IPS DF 4.7 (cell line): ENCODE results near the gene BORCS5.
"Not testable (repeated sequence)": the region's sequence is repeated elsewhere in the genome, so short reads cannot be mapped to it uniquely, and the experiment has no call there.

Experiments used
- DNase-seq: peaks from one replicate; pipeline ENCODE4 v3.0.0-alpha.2; 2013; ENCODE audit warnings: low spot score; ENCODE audit errors: extremely low read depth

Gene BORCS5

DNA sequence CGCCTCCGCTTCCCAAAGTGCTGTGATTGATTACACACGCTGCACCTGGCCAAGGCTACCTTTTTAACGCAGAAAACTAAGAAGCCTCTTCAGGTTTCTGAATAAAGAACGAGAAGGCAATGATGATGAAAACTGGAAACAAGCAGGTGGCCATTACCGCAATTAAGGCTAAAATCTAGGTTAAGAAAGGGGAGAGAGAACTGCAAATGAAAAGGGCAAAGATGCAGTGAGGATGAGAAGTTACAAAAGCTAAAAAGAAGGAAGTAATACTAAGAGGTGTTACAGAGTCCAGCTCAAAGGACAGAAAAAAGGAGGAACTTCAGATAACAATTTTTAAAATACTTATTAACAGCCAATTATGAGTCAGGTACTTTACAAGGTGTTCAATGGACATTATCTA is 126.1 kb downstream of the BORCS5 start:
- no peak for DNase-seq

DNA sequence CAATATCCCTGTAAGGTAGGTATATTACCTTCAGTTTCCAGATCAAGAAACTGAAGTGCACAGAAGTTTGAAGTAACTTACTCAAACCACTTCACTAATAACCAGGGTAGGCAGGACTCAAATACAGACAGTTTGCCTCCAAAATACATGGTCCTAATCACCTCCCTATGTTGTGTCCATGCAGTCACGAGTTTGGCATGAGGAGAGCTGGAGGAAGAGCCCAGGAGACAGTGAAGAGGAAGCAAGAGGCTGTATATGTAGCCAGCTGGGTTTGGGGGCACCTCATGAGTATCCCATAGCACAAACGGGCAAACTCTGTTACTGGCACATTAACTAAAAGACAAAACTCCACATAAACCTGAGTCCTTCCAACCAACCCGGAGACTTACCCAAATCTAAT is 126.6 kb downstream of the BORCS5 start:
- DNase-seq: no peak

DNA sequence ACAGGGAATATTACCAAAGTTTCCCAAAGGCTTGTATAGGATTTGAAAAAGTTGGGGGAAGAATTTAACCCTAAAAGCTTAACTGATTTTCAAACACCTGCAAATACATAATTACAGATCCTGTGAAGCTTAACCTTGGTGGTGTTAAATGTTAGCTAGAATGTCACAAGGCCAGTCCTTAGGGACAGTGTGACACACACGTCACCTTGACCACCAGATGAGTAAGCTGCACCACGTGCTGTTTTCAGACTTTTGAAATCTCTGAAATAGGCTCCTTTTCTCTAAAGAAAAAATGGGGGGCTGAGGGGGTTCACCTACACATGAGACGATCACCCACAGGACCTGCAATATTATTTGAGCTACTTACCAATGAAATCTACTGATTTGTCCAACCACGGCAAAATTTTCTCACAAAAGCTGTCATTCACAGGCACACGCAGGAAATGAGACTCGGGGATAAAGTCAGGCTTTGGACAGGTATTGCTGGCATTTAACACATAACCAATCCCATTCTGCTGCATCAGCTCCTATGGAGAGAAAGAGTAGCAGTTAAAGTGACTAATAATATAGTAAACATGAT is 129.9 kb downstream of the BORCS5 start:
- no peak for DNase-seq

DNA sequence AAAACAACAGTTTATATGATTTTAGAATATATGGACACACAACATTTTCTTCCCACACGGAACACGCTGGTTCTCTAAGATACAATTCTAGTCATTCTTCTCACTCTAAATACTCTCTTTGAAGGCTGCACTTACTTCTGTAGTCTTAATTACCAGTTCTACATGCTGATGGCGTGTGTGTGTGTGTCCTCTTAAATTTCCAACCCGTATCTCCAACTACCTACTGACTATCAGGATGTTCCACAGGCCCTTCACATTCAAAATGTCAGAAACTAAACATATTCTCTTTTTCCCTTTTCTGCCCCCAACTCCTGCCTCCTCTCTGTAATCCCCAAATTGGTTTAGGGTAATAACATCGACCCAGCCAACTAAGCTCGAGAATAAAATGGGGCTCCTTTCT is 130.6 kb downstream of the BORCS5 start:
- no peak for DNase-seq

DNA sequence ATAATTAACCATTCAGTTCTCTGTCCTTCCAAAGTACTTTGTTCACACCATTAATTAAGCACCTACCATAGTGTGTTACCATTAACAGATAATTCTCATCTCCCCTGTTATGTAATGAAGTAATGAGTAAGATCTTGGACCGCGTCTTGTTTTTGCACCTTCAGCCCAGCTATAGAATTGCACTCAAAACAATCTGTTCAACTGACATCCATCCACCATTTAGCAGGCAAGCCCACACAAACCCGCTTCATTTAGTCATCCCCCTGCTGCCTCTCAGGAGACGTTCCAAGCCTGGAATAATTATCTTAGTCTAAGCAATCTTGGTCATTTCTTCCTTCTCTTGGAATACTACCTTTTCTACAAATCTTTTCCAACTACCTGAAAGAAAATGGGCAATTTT is 131.4 kb downstream of the BORCS5 start:
- no peak for DNase-seq

DNA sequence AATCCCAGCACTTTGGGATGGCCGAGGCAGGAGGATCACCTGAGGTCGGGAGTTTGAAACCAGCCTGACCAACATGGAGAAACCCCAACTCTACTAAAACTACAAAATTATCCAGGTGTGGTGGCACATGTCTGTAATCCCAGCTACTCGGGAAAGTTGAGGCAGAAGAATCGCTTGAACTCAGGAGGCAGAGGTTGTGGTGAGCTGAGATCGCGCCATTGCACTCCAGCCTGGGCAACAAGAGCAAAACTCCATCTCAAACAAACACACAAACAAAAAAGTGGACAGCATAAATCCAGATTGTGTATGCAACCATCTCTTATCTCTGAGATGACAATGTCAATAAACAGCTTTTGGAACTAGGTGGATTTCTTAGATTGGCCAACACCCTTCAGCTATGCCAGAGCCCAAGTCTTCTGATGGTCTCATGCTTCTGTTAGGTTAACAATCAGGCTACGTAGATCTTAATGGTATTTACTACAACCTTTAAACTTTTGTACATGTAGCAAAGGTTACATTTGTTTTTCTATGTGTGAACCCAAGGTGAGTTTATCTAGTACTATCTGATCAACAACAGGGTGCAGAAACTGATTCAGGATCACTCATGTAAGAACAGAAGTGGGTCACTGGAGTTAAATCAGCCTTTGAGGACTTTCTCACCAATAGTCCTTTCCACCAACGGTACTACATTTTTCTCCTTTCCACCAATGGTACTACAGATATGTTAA is 132.1 kb downstream of the BORCS5 start:
- DNase-seq: no peak

DNA sequence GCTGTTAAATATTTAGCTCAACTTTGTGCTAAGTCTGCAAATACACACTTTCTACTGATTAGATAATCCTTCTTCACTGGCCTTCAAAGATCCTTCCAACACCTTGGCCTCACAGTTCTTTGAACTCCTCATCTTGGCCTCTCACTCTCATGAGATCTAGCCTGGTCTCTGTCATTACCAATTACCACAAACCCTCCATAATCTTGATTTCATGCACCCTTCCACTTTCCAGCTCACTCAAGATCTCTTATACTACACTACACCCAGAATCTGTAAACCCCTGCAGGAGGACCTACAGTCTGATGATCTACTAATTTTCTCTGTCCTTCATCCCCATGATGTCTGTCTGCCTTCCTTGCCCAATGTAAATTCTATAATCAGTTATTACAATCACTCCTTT is 134.7 kb downstream of the BORCS5 start:
- no peak for DNase-seq

DNA sequence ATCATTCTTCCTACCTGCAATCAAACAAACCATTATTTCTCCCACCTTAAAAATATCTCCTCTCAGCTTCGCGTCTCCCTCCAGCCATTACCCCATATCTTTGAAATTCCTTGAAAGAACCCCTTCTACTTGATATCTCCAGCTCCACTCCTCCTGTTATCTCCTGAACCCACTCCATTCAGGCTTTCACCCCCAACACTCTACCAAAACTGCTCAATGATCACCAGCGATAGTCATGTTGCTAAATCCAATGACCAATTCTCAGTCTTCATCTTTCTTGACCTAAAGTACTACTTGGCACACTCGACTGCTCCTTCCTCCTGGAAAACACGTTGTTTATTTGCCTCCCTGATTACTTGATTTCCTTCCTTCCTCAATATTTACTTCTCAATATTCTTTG is 135.7 kb downstream of the BORCS5 start:
- DNase-seq: no peak

DNA sequence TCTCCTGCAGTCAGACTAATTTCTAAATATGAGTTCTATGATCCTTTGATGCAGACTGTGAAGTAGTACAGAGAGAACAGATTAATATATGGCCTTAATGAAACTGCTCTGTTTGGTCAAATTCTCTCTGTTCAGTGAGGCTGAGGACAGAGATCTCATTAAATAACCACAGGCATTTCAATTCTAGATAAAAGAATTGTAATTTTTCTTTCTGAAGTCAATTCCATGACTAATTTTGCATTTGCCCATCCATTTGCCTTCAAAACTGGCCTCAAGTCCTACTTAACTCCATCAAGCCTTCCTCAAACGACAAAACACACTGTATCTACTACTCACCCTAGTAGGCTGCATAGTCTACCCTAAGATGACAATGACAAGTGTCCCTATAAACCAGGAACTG is 138.7 kb downstream of the BORCS5 start:
- DNase-seq: no peak

DNA sequence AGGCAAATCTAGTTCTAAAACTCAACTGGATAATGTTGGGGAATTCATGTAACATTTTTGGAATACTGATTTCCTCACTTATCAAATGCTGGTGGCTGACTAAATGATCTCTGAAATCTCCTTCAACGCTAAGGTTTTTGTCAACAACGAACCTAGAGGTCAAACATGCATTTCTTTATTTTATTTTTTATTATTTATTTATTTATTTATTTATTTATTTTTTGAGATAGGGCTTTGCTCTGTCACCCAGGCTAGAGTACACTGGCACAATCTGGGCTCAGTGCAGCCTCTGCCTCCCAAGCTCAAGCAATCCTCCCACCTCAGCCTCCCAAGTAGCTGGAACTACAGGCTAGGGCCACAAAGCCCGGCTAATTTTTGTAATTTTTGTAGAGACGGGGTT is 141.3 kb downstream of the BORCS5 start:
- DNase-seq: no peak

DNA sequence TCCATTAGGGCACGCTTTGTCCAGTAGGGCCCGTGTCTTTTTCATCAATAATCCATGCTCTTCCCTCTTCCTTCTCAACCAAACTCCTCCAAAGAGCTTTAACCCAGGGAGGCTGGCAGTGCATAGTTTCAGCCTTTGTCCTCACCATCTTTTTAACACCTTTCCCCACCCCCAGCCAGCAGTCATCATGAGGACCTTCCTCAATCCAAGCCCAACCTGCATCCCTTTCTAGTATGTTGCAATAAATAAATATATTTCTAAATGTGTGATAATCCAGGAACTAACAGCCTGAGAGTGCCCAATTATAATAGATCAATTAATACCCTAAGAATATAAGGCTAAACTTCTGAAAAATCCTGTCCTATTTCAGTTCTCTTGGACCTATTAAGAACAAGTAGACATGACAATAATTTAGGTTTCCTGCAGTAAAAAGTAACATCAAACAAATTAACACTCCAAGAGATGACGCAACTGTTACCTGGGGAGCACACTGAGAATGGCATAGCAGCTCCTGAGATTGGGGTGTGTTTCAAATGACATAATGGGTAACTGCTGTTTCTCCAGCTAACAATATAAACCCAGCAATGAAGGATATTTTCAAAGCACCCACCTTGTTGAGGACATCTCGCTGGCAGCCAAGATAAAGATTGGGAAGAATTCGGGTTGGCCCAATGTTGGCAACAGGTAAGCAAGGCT is 143.2 kb downstream of the BORCS5 start:
- DNase-seq: no peak

DNA sequence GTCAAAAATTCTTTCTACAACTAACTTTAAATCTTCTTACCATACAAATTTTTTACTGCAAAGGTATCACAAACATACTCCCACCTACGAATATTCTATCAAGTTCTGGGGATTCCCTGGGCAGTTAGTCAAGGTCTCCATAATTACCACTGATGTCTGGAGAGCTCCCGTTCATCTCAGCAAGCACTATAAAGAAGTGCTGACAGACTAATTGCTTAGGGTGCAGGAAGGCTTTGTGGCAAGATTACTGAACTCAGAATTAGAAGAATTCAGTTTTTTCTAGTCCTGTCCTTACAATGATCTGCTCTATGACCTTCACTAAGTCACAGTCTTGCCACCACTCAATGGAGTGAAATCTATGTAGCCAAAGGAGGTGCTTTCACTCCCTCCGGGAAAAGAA is 144.2 kb downstream of the BORCS5 start:
- no peak for DNase-seq

DNA sequence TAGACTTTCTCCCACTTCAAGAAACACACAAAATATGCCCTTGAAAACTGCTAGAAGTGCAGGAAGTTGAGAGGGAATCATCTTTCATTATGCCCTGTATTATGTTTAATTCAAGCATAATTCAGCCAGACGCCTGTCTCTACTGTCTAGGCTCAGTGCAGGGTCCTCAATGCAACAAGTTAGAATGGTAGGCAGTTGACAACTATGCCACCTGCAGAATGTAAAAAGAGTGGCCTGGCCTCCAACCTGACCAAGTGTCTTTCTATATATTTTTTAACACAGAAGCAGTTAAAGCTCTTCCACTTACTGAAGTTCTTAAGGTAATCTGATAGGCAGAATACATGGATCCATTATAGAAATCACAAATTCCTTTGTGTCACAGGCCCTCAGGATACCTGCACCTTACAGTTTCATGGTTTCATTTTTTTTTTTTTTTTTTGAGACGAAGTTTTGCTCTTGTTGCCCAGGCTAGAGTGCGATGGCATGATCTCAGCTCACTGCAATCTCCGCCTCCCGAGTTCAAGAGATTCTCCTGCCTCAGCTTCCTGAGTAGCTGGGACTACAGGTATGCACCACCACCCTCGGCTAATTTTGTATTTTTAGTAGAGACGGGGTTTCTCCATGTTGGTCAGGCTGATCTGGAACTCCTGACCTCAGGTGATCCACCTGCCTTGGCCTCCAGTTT is 145.4 kb downstream of the BORCS5 start:
- not testable (repeated sequence) for DNase-seq

DNA sequence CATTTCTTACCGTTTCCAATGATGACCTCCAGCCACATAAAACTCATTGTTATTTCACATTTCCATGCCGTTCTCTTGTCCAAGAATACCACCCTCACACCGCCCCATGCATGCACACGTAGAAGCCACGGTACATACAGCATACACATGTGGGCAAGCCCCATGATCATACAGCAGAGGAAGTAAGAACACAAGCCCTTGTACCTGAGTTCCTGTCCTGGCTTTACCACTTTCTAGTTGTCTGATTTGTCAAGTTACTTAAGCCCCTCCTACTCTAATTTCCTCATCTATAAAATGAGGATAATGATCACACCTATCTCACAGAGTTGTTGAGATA is 145.9 kb downstream of the BORCS5 start:
- DNase-seq: no peak

DNA sequence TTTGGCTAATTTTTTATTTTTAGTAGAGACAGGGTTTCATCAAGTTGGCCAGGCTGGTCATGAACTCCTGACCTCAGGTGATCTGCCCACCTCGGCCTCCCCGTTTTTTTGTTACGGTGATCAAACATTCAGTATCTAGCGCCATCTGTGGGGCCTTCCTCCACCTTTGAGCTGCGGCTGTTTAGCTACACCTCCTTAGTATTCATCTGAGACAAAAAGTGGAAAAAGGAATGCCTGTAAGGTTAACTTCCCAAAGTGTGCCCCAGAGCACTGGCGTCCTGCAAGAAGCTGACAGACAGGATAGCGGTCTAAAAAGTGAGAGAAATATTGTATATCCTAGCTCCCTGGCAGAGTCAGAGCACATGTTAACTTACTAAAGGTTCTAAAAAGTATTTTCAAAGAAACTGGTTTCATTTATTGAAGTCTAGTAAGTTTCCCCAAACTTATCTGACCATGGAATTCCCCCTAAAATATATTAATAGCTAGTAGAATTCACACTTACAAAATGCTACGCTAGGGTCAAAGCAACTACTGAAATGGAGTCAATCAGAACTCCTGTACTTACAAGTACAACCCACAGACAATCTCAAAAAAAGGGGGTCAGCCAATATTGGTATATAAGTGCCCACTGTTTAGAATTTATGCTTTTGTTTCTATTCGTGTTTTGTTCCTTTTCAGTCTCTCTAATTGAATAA is 146.7 kb downstream of the BORCS5 start:
- no peak for DNase-seq

DNA sequence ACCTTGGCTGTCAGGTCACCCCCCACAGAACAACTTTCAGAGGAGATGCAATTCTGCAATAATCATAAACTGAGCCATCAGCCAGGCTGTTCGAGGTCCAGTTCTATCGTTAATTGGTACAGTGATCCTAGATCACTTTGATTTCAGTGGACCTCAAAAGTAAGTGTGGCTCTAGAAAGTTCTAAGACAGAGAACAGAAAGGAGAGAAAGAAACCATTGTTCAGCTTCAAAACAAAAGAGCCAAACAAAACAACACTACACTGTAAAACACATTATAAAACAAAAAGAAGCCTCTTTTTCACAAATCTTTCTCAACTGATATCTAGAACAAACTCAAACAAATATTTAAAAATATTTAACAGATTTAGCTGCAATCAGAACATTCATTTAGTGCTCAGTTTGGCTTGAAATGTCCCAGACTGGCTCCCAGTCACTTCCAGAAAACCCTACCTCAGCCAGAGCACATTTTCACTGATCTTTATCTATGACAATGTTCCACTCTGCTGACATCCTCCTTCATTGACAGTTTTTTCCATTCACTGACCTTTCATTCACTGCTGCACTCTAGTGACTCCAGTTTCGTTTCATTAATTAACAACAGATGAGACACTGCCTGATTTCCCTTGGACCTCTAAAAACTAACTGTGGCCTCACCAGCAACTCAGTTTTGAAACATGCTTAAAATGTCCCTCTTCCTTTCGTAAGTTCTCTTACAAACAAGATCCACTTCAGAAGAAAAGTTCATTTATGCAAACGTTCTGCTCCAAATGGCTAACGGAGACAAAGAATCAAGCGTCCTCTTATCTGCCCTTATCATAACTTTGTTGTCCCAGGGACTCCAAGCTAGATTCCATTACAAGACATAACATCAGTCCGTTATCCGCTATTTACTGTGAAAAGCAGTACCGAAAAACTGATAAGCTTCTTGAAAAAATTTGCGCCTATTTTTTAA is 148.9 kb downstream of the BORCS5 start:
- DNase-seq: no peak

DNA sequence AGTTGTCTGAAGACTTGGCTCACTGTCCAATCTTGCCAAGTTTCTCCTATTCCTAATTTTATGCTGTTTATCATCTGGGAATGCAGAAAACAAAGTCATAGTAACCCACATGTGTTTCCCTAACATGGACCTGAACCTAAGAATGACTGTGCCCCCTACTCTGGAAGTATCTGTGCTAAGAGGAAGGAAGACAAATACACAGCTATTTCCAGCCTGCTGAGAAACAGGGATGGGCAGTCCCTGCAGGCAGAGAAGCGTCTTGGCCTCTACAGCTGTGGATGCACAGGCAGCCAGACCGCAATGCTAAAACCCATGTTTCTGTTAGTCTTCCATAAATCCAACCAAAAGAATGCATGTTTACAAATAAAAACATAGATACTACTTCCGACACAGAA is 149.6 kb downstream of the BORCS5 start:
- no peak for DNase-seq

DNA sequence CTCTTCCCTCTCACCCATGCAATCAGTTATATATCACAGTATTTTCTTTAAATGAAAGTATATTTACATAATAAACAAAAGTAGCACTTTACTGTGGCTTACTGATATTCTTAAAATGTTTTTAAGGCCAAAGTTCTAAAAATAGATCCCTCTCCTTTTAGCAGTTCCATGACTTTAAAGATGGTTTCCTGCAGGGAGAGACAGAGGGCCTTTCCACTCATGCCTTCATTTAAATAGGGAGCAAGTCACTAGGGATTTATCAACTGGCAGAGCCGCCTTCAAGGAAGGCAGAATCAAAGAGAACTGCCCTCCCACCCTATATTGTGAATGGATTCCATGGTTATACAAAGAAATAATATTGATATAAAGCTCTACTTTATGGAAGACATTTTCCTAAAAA is 150.2 kb downstream of the BORCS5 start:
- DNase-seq: no peak

DNA sequence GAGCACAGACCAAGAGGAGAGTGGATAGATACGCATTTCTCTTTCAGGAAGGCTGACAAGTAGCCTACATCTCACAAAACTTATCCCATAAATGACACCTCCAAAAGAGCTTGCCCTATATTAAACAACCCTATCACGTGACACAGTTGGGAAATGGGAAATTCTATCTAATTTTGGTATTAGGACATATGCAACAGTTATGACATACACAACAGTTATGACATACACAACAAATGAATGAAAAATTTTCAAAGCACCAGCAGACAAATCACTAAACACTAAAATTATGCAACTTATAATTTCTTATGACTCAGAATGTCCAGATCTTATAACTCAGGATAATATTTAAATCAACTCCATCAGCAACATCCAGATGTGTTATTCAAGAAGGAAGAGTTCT is 151.7 kb downstream of the BORCS5 start:
- DNase-seq: no peak

DNA sequence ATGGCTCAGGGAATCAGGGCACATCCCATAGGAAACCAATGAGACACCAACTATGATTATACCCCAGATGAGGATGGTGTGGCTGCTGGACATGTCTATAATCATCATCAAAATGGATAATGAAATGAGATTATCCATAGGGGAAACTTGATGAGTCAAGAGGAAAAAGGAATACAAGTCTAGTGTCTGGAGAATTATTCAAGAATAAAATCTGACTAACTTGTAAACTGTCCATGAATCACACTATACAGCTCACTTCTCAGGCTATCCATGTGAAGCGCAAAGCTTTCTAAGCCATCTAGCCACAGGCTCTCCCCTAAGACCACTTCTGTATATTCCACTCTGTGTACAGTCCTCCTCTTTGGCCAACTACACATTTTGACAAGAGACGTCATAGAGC is 153.3 kb downstream of the BORCS5 start:
- no peak for DNase-seq

DNA sequence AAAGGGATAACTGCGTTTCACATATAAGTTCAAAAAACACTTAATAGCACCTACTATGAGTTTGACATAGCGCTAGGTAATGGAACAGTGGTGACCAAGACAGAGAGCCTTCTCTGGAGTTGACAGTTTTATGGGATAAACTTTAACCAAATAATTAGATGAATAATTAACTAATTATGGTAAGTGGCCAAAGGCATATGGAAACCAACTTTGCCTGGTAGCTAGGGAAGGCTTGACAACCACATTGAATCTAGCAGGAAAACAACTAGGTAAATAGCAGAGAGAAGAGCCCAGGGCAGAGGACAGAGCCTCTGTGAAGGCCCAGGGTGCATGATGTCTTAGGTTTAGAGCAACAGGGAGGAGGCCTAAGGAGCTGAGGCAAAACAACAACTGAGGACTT is 153.7 kb downstream of the BORCS5 start:
- DNase-seq: no peak
